Astrocyte (in vitro differentiated cells and primary cell): ENCODE results near the gene ZDHHC14. TPM values are rescaled to one million over a fixed set of nuclear protein-coding genes. Genes with fewer than 3 reads are reported as not detected.

ENCODE experiments used
- DNase-seq: peaks from one replicate; pipeline ENCODE4 v3.0.0-alpha.2; 2010; ENCODE audit warnings: low read depth
- FAIRE-seq: peaks from 2 replicates; lab custom pipeline; 2011; peaks lifted over from hg19 to GRCh38; lab: Jason Lieb, UNC
- H2AFZ ChIP-seq: 2 replicates; pipeline ENCODE4 v1.6.0; 2012; ENCODE audit warnings: low read depth, low read length, inconsistent platforms
- H3K27ac ChIP-seq: 2 replicates; pipeline ENCODE4 v1.5.1; 2011; ENCODE audit warnings: low read depth, low read length, inconsistent platforms
- H3K27me3 ChIP-seq: 2 replicates; pipeline ENCODE4 v1.6.0; 2011; ENCODE audit warnings: low read length, inconsistent platforms; ENCODE audit not compliant: insufficient read depth
- H3K36me3 ChIP-seq: 2 replicates; pipeline ENCODE4 v1.5.1; 2011; ENCODE audit warnings: low read length, inconsistent platforms; ENCODE audit not compliant: insufficient read depth
- H3K4me1 ChIP-seq: 2 replicates; pipeline ENCODE4 v1.5.1; 2011; ENCODE audit warnings: low read length, inconsistent platforms; ENCODE audit not compliant: insufficient read depth
- H3K4me2 ChIP-seq: 2 replicates; pipeline ENCODE4 v1.6.0; 2012; ENCODE audit warnings: low read length, inconsistent platforms
- H3K4me3 ChIP-seq: 2 replicates; pipeline ENCODE4 v1.5.1; 2011; ENCODE audit warnings: low read depth, mild to moderate bottlenecking, low read length, inconsistent platforms; ENCODE audit not compliant: insufficient read depth
- H3K79me2 ChIP-seq: 2 replicates; pipeline ENCODE4 v1.6.0; 2012; ENCODE audit warnings: mild to moderate bottlenecking, low read length, inconsistent platforms; ENCODE audit not compliant: insufficient read depth
- H3K9ac ChIP-seq: 2 replicates; pipeline ENCODE4 v1.6.0; 2012; ENCODE audit warnings: mild to moderate bottlenecking, low read length, inconsistent platforms
- H3K9me3 ChIP-seq: 2 replicates; pipeline ENCODE4 v1.5.1; 2012; ENCODE audit warnings: low read depth, mild to moderate bottlenecking, low read length, inconsistent platforms; ENCODE audit not compliant: insufficient read depth
- H4K20me1 ChIP-seq: 2 replicates; pipeline ENCODE4 v1.6.0; 2012; ENCODE audit warnings: low read length, inconsistent platforms; ENCODE audit not compliant: insufficient read depth
- H3K27ac Mint-ChIP-seq: one replicate; pipeline ENCODE4 v1.8.0; 2021; ENCODE audit warnings: mild to moderate bottlenecking, mixed read lengths; ENCODE audit not compliant: unreplicated experiment
- H3K27me3 Mint-ChIP-seq: one replicate; pipeline ENCODE4 v1.8.0; 2021; ENCODE audit warnings: low read depth, mixed read lengths; ENCODE audit not compliant: unreplicated experiment
- H3K36me3 Mint-ChIP-seq: one replicate; pipeline ENCODE4 v1.8.0; 2021; ENCODE audit warnings: low read depth, mixed read lengths; ENCODE audit not compliant: unreplicated experiment
- H3K4me1 Mint-ChIP-seq: one replicate; pipeline ENCODE4 v1.8.0; 2021; ENCODE audit warnings: low read depth, mixed read lengths; ENCODE audit not compliant: unreplicated experiment
- H3K4me3 Mint-ChIP-seq: one replicate; pipeline ENCODE4 v1.8.0; 2021; ENCODE audit warnings: mild to moderate bottlenecking, moderate library complexity, mixed read lengths; ENCODE audit not compliant: unreplicated experiment
- H3K9me3 Mint-ChIP-seq: one replicate; pipeline ENCODE4 v1.8.0; 2021; ENCODE audit warnings: mild to moderate bottlenecking, mixed read lengths; ENCODE audit not compliant: unreplicated experiment
- EZH2 ChIP-seq: IDR thresholded peaks from 2 replicates; pipeline ENCODE4 v1.6.1; 2012; ENCODE audit warnings: mild to moderate bottlenecking, low read length, inconsistent platforms; ENCODE audit not compliant: insufficient read depth
- total RNA-seq: library from RNA; stranded (reverse); gene quantifications from 2 replicates; pipeline ENCODE4 v1.2.1, GENCODE V29; 2021
- TF ChIP-seq, protein P1 (sequence below): IDR thresholded peaks from 2 replicates; pipeline ENCODE4 v1.5.1; 2011; ENCODE audit warnings: low read depth, mild to moderate bottlenecking, inconsistent platforms, low read length, moderate library complexity; ENCODE audit not compliant: insufficient read depth

ZDHHC14 gene
- total RNA-seq, 1 donor from 2014 or later: 7.2 TPM

DNA sequence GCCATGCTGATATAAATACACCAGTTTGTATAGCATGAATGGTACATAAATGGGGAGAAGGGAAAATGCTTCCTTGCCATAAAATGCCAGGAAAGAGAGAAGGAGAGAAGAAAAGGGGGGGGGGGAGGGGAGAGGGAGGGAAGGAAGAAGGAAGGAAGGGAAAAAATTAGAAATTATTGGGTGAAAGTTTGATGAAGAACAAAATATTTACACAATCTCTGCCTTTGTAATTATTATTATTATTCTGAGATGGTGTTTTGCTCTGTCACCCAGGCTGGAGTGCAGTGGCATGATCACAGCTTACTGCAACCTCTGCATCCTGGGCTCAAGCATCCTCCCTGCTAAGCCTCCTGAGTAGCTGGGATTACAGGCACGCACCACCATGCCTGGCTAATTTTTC is 10.2 kb upstream of the ZDHHC14 start:
- no peaks in the 10 kb centered on the region for H3K9me3 Mint-ChIP-seq
- DNase-seq (no peak), FAIRE-seq (no peak)
- H3K4me2 ChIP-seq: no peak overlapping the region
- peaks cover 2% of the 10 kb centered on the region for H3K36me3 Mint-ChIP-seq
- no peaks in the 10 kb centered on the region for H3K4me1 ChIP-seq
- no peak overlapping the region for H3K4me3 Mint-ChIP-seq
- H3K27me3 ChIP-seq: no peaks in the 10 kb centered on the region
- H3K4me3 ChIP-seq: no peak overlapping the region
- H3K36me3 ChIP-seq: no peaks in the 10 kb centered on the region
- peaks cover 4% of the 10 kb centered on the region for H3K4me1 Mint-ChIP-seq
- TF ChIP-seq, protein P1, sequence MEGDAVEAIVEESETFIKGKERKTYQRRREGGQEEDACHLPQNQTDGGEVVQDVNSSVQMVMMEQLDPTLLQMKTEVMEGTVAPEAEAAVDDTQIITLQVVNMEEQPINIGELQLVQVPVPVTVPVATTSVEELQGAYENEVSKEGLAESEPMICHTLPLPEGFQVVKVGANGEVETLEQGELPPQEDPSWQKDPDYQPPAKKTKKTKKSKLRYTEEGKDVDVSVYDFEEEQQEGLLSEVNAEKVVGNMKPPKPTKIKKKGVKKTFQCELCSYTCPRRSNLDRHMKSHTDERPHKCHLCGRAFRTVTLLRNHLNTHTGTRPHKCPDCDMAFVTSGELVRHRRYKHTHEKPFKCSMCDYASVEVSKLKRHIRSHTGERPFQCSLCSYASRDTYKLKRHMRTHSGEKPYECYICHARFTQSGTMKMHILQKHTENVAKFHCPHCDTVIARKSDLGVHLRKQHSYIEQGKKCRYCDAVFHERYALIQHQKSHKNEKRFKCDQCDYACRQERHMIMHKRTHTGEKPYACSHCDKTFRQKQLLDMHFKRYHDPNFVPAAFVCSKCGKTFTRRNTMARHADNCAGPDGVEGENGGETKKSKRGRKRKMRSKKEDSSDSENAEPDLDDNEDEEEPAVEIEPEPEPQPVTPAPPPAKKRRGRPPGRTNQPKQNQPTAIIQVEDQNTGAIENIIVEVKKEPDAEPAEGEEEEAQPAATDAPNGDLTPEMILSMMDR: no peak
- no peak for TF ChIP-seq EZH2
- H3K9me3 ChIP-seq: no peaks in the 10 kb centered on the region
- no peak overlapping the region for H3K27ac ChIP-seq
- H3K27me3 Mint-ChIP-seq: peaks cover 2% of the 10 kb centered on the region
- H2AFZ ChIP-seq: no peak overlapping the region
- H3K79me2 ChIP-seq: no peaks in the 10 kb centered on the region
- no peak overlapping the region for H3K27ac Mint-ChIP-seq
- H4K20me1 ChIP-seq: no peaks in the 10 kb centered on the region
- H3K9ac ChIP-seq: no peak overlapping the region

DNA sequence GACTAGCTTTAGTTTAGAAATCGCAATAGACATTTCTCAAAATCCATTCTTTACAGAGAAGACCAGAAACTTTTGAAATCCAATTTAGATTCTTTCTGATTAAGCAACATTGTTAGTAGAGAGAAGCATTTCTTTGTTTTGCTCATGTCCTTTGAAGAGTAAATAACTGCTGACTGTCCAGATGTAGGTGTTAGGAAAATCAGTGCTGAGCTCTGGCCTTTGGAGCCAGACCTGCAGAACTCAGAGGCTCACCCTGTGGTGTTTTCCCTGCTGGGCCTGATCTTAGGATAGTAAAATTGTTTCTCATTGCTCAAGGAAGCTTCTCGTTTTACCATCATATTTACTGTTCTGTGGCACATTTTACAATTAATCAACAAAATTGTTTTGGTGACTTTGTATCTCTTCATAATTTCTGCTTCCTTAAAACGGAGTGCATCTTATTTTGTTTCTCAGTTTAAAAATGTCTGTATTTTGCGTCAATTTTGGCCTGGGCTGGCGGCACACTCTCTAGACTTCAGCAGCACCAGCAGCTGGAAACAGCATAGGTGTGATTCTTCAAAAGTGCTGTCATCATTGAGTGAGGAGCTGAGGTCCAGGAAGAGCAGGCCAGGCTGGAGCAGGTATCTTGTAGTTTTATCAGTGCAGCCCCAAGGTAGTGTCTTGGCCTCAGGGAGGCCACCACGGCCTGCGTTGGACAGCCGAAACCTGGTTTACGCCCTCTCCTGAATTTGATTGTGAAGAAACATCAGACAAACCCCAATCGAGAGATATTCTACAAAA is 8.3 kb upstream of the ZDHHC14 start:
- no peak for TF ChIP-seq EZH2
- TF ChIP-seq, protein P1: no peak
- DNase-seq (no peak), FAIRE-seq (no peak)

DNA sequence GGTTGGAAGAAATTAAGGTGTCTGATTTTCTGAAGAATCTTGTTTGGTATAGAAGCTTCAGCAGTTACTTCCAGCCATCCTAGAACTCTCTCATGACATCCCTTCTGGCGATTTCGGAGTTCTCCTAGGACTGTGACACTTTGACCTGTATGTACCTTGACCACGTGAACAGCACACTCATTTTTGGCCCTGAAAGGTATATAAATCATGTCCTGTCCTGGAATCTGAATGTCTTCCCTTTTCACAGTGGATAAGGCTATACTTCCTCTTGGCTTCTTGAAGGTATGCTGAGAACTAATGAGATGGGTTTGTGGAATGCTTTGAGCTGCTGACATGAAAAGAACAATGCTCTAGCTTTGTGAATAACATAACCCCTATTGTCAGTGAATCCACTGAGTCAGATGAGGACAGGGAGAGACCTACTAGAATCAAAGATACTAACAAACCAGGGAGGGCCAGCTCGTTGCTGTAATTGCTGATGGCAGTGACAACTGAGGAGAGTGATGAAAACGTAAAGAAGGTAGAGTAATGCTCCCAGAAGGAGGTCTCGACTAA is 6.0 kb upstream of the ZDHHC14 start:
- no peak for FAIRE-seq

More for the DNA sequence above, 8.3 kb upstream of the ZDHHC14 start:
- Mint-ChIP-seq H3K36me3 (peaks cover 2% of the 10 kb centered on the region), H3K4me3 (no peak overlapping the region), H3K27ac (no peak overlapping the region), H3K4me1 (peaks cover 4% of the 10 kb centered on the region), H3K27me3 (peaks cover 2% of the 10 kb centered on the region), H3K9me3 (no peaks in the 10 kb centered on the region)
- Histone ChIP-seq H3K4me2 (no peak overlapping the region), H4K20me1 (no peaks in the 10 kb centered on the region), H3K9ac (no peak overlapping the region), H3K27me3 (no peaks in the 10 kb centered on the region), H3K4me1 (no peaks in the 10 kb centered on the region), H3K9me3 (no peaks in the 10 kb centered on the region), H3K4me3 (no peak overlapping the region), H3K27ac (no peak overlapping the region), H3K79me2 (no peaks in the 10 kb centered on the region), H2AFZ (no peak overlapping the region), H3K36me3 (no peaks in the 10 kb centered on the region)

More for the DNA sequence above, 6.0 kb upstream of the ZDHHC14 start:
- H3K4me1 Mint-ChIP-seq: peaks cover 8% of the 10 kb centered on the region
- H3K9me3 Mint-ChIP-seq: no peaks in the 10 kb centered on the region
- Histone ChIP-seq H3K4me2 (no peak overlapping the region), H3K9me3 (no peaks in the 10 kb centered on the region), H3K27ac (no peak overlapping the region), H3K4me3 (no peak overlapping the region), H3K79me2 (no peaks in the 10 kb centered on the region), H3K9ac (no peak overlapping the region), H3K36me3 (no peaks in the 10 kb centered on the region), H3K27me3 (no peaks in the 10 kb centered on the region), H2AFZ (no peak overlapping the region), H4K20me1 (no peaks in the 10 kb centered on the region), H3K4me1 (no peaks in the 10 kb centered on the region)
- DNase-seq: peak; percentile 53
- no peaks in the 10 kb centered on the region for H3K27me3 Mint-ChIP-seq
- TF ChIP-seq, protein P1: no peak
- H3K4me3 Mint-ChIP-seq: no peak overlapping the region
- H3K36me3 Mint-ChIP-seq: peaks cover 2% of the 10 kb centered on the region
- no peak overlapping the region for H3K27ac Mint-ChIP-seq
